TTC549 (cell line): ENCODE data around the gene TULP4.

ENCODE experiments used
- FAIRE-seq: peaks from 2 replicates; lab custom pipeline; 2012; peaks lifted over from hg19 to GRCh38; lab: Jason Lieb, UNC

The TULP4 gene

GRCh38 chr6:158419339-158419909 lies 107.2 kb downstream of the TULP4 start:
- no peak for FAIRE-seq

DNA sequence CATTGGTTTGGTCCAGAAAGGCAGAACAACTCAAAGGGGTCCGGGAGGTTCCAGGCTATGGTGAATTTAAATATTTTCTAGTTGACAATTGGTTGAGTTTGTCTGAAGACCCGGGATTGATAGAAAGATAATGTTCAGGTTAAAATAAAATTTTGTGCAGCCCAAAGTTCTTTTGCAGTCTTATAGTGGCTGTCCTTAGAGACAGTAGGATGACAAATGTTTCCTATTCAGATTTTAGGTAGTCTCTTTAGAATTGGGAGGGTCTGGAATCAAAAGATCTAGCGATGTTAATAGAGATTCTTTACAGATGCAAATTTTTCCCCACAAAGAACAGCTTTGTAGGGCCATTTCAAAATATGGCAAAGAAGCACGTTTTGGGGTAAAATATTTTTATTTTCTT lies 109.1 kb downstream of the TULP4 start:
- no peak for FAIRE-seq

DNA sequence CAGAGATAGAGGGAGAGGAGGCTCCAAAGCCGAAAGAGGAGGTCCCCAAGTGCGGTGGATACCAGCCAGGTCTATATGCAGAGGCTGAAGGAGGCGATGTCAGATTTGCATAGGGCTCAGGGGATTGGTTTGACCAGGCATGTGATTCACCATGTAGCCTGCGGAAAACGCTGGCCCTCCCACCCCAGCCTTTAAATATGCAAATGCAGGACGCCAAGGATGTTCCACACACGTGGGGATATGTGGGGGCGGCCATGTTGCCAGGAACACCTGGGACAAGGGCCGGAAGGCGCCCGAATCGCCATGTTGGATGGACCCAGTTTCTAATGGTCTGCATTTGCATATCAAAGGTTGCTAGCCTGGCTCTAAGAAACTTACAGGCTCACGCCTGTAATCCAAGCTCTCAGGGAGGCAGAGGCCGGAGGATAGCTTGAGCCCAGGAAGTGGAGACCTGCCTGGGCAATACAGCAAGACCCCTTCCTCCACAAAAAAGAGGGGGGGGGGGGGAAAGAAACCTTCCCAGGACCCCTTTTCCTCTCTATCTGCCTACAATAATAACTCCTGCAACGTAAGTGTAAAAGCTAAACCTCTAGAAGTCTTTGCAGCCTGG lies 110.5 kb downstream of the TULP4 start:
- no peak for FAIRE-seq

DNA sequence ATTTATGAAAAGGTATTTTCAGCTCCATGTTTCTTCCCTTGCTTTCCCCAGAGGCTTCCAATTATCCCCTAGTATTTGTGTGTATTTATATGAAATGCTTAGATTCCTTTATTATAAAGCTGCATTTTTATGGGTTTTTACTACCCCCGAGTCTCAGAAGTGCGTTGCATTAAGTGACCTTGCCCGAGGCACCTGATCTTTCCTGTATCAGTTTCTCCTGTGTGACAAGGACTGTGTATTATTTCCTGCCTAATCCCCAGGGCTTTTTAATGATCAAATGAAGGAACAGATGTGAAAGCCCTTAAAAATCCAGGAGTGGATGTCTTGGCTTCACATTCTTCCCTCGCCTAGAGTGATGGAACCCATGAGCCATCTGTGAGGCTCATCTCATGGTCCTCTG lies 118.8 kb downstream of the TULP4 start:
- FAIRE-seq = no peak

GRCh38 chr6:158431560-158431959 lies 119.3 kb downstream of the TULP4 start:
- FAIRE-seq = no peak

DNA sequence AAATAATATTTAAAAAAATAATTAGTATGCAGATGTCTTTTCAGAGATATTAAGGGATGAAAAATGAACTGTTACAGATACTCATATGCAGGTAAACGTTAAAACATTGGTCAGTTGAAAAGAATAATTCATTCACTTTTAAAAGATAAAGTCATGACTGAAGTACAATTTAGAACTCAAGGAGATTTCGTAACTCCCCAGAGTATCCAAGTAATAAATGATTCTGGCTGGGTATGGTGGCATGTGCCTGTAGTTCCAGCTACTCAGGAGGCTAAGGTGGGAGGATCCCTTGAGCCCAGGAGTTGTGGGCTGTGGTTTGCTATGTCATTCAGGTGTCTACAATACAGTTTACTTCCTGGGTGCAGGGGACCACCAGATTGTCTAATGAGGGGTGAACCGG lies 125.3 kb downstream of the TULP4 start:
- no peak for FAIRE-seq

DNA sequence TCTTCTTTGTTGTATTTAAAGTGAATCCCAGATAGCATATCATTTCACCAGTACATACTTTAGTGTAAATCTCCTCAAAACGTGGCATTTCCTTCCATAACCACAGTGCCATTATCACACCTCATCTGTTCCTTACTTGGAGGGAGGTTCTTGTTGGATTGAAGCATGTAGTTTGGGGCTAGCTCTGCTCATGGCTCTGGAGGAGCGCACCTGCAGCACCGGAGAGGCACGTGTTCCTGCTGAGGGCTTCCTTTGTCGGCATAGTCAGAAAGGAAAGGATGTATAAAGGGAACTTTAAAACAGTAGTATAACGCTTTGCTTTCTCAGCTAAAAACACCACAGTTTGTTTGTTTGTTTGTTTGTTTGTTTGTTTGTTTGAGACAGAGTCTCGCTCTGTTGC lies 126.0 kb downstream of the TULP4 start:
- FAIRE-seq = no peak

DNA sequence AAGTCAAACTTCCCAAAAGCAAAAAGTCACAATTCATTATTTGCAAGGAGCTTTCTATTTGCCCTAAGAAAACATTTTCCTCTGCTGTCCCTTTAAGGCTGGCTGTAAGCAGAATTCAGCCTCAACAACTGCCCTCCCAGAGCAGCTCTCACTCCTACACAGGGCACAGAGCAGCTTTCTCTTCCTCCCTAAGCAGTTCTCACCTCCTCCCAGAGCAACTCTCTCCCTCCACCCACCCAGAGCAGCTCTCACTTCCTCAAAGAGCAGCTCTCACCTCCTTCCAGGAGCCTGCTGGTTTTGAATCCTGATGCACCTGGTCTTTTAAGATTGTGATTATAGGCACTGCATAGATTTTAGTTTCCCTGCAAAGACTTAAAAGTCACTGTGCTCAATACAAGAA lies 127.0 kb downstream of the TULP4 start:
- FAIRE-seq = no peak

DNA sequence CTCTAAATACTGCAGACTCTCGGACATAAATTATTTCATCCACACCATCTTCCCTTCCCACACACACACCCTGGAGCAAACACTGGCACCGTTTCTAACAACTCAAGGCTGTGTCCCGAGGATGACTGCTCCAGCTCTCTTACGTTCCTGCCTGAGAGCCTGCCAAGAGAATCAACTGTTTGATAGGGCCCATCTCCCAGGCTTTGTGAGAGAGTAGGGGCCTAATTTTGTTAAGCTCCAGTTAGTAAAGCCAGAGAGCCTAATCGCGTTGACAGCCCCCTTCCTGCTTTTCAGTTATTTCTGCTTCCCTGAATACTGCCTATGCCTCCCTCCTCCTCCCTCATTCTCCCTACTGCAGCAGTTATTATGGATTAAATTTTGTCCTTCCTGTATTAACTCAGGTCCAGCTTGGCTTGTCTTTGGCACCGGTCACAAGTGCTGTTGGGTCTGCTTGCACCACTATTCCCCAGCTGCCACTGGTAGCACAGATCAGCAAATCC lies 129.5 kb downstream of the TULP4 start:
- no peak for FAIRE-seq

DNA sequence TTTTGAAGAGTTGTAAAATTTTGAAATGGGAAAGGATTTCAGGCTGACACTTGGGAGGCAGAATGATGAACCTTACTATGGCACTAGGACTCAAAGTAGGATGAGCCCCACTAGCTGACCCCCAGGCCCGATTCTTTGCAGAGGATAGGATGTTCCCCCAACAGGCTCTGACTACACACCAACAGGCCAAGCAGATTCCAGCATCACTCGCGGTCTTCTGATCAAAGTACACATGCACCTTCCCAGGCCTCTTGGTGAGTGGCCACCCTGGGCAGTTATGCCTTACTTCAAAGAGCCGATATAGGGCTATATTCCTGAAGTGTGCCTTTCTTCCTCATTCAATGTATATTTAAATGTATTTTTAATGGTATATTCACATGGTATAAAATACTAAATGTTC lies 130.0 kb downstream of the TULP4 start:
- FAIRE-seq = no peak

DNA sequence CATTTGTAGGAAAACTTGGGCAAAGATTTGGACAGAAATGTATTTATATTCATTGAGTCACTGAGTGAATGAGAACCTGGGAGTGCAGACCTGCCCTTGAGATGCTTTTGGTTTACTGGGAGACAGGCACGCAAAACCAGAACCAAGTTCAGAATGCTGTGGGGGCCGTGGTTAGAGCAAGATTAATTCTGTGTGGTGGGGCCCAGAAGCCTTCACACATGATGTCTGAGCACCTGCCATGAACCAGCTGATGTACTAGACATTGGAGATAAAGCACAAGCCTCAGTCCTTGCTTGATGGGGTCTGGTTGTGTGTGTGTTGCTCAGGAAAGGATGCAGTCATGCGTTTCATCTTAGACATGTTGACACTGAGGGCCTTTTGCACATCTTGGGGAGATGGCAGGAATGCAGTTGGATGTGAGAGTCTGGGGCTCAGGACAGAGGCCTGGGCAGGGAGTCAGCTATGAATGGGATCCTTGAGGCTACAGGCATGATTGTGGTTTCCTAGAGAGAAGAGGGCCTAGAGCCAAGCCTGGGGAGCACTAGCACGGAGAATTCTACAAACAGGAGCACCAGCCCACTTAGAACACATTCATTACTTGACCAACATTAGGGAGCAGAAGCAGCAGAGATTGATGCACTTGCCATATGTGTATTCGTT lies 133.3 kb downstream of the TULP4 start:
- no peak for FAIRE-seq

DNA sequence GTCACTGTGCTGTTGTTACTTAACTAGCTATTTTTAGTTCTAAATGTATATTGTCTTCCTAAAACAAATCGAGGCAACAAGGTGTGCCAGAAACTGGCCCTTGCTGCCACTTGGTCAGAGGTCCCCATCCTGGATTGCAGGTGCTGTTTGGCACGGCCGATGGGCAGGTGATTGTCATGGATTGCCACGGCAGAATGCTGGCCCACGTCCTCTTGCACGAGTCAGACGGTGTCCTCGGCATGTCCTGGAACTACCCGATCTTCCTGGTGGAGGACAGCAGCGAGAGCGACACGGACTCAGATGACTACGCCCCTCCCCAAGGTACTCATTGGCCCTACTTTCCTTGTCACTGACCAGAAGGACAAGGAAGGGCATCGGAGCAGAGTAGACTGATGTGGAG lies 136.6 kb downstream of the TULP4 start:
- FAIRE-seq = no peak

DNA sequence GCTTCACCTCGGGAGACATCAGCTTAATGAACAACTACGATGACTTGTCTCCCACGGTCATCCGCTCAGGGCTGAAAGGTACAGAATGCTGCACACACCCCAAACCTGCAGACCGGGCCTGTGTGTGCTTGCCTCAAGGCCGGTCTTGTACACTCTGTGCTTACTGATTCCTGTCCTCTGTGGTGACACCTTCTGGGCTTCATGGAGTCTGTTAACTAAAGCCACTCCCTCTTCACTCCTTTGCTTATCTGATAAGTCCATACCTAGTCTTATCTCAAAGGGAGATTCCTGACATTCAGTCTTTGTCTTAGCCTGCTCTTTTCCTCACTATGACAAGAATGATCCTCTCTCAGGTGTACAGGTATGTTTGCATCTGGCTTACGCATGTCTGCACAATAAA lies 139.9 kb downstream of the TULP4 start:
- FAIRE-seq = no peak

- FAIRE-seq = no peak
Measured at GRCh38 chr6:158457131-158457530, 144.9 kb downstream of the TULP4 start.

DNA sequence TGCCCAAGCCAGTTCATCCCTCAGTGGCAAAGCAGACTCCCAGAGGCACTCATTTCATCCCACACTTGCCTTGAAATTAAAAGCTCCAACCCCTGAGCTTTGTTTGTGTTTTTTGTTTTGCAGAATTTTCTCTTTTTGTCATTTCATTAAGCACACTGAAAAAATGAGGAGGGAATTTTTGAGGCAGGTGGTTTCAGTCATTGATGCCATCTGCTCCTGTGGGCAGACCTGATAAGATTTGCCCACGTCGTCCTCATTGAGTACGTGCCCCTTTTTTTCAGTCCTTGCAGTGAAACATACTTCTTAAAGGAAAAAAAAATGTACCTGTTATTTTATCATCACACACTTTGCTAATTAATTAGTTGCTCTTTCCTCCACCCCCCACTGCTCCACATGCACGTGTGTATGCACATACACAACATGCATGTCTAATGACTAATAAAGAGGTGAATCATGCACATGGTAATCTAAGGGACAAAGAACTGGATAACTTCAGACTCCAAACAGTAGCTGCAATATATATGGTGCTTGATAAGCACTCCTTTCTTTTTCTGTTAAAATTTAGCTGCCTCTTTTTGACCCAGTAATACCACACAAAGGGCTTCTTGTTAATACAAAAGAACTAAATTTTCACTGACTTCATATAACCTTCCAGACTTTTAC lies 145.5 kb downstream of the TULP4 start:
- FAIRE-seq = no peak

- no peak for FAIRE-seq
Measured at GRCh38 chr6:158459726-158460125, 147.5 kb downstream of the TULP4 start.

GRCh38 chr6:158460602-158461169 lies 148.4 kb downstream of the TULP4 start:
- no peak for FAIRE-seq

GRCh38 chr6:158461954-158462353 lies 149.7 kb downstream of the TULP4 start:
- FAIRE-seq = no peak

GRCh38 chr6:158464483-158464882 lies 152.2 kb downstream of the TULP4 start:
- FAIRE-seq = no peak

GRCh38 chr6:158465257-158465656 lies 153.0 kb downstream of the TULP4 start:
- no peak for FAIRE-seq

- no peak for FAIRE-seq
Measured at GRCh38 chr6:158465747-158466146, 153.5 kb downstream of the TULP4 start.

DNA sequence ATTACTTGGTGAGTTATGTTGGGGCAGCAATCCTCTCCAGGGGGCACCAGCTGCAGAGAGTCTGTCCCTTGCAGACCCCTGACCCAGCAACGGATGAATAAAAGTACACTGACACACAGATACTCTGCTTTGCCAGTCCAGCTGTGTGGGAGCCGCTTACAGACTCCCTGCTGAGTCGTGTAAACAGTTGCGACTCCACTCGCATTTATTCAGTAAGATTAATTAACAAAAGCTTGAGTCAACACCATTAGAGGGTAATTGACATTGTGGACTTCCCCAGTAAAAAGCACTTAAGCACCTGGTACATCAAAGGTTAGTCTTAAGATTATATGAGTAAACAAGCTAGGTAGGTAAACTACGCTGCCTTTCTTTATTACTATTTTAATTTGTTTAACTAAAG lies 155.7 kb downstream of the TULP4 start:
- no peak for FAIRE-seq

DNA sequence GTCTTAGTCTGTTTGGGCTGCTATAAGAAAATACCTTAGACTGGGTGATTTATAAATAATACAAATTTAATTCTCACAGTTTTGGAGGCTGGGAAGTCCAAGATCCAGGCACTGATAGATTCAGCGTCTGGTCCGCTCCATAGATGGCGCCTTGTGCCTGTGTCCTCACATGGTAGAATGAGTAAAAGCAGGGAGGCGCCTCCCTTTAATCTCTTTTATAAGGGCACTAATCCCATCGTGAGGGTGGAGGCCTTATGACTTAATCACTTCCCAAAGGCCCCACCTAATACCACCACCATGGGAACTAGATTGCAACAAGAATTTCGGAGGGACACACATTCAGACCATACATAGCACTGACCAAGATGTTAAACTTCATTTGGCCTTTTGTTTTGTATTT lies 156.4 kb downstream of the TULP4 start:
- no peak for FAIRE-seq
